Astrocyte (in vitro differentiated cells and primary cell): Measurements from ENCODE around the gene IRF9. TPM values are rescaled to one million over a fixed set of nuclear protein-coding genes. Genes with fewer than 3 reads are reported as not detected.

Experiments used
- DNase-seq: peaks from one replicate; pipeline ENCODE4 v3.0.0-alpha.2; 2010; ENCODE audit warnings: low read depth
- FAIRE-seq: peaks from 2 replicates; lab custom pipeline; 2011; peaks lifted over from hg19 to GRCh38; lab: Jason Lieb, UNC
- H2AFZ ChIP-seq: 2 replicates; pipeline ENCODE4 v1.6.0; 2012; ENCODE audit warnings: low read depth, low read length, inconsistent platforms
- H3K27ac ChIP-seq: 2 replicates; pipeline ENCODE4 v1.5.1; 2011; ENCODE audit warnings: low read depth, low read length, inconsistent platforms
- H3K27me3 ChIP-seq: 2 replicates; pipeline ENCODE4 v1.6.0; 2011; ENCODE audit warnings: low read length, inconsistent platforms; ENCODE audit not compliant: insufficient read depth
- H3K36me3 ChIP-seq: 2 replicates; pipeline ENCODE4 v1.5.1; 2011; ENCODE audit warnings: low read length, inconsistent platforms; ENCODE audit not compliant: insufficient read depth
- H3K4me1 ChIP-seq: 2 replicates; pipeline ENCODE4 v1.5.1; 2011; ENCODE audit warnings: low read length, inconsistent platforms; ENCODE audit not compliant: insufficient read depth
- H3K4me2 ChIP-seq: 2 replicates; pipeline ENCODE4 v1.6.0; 2012; ENCODE audit warnings: low read length, inconsistent platforms
- H3K4me3 ChIP-seq: 2 replicates; pipeline ENCODE4 v1.5.1; 2011; ENCODE audit warnings: low read depth, mild to moderate bottlenecking, low read length, inconsistent platforms; ENCODE audit not compliant: insufficient read depth
- H3K79me2 ChIP-seq: 2 replicates; pipeline ENCODE4 v1.6.0; 2012; ENCODE audit warnings: mild to moderate bottlenecking, low read length, inconsistent platforms; ENCODE audit not compliant: insufficient read depth
- H3K9ac ChIP-seq: 2 replicates; pipeline ENCODE4 v1.6.0; 2012; ENCODE audit warnings: mild to moderate bottlenecking, low read length, inconsistent platforms
- H3K9me3 ChIP-seq: 2 replicates; pipeline ENCODE4 v1.5.1; 2012; ENCODE audit warnings: low read depth, mild to moderate bottlenecking, low read length, inconsistent platforms; ENCODE audit not compliant: insufficient read depth
- H4K20me1 ChIP-seq: 2 replicates; pipeline ENCODE4 v1.6.0; 2012; ENCODE audit warnings: low read length, inconsistent platforms; ENCODE audit not compliant: insufficient read depth
- H3K27ac Mint-ChIP-seq: one replicate; pipeline ENCODE4 v1.8.0; 2021; ENCODE audit warnings: mild to moderate bottlenecking, mixed read lengths; ENCODE audit not compliant: unreplicated experiment
- H3K27me3 Mint-ChIP-seq: one replicate; pipeline ENCODE4 v1.8.0; 2021; ENCODE audit warnings: low read depth, mixed read lengths; ENCODE audit not compliant: unreplicated experiment
- H3K36me3 Mint-ChIP-seq: one replicate; pipeline ENCODE4 v1.8.0; 2021; ENCODE audit warnings: low read depth, mixed read lengths; ENCODE audit not compliant: unreplicated experiment
- H3K4me1 Mint-ChIP-seq: one replicate; pipeline ENCODE4 v1.8.0; 2021; ENCODE audit warnings: low read depth, mixed read lengths; ENCODE audit not compliant: unreplicated experiment
- H3K4me3 Mint-ChIP-seq: one replicate; pipeline ENCODE4 v1.8.0; 2021; ENCODE audit warnings: mild to moderate bottlenecking, moderate library complexity, mixed read lengths; ENCODE audit not compliant: unreplicated experiment
- H3K9me3 Mint-ChIP-seq: one replicate; pipeline ENCODE4 v1.8.0; 2021; ENCODE audit warnings: mild to moderate bottlenecking, mixed read lengths; ENCODE audit not compliant: unreplicated experiment
- EZH2 ChIP-seq: IDR thresholded peaks from 2 replicates; pipeline ENCODE4 v1.6.1; 2012; ENCODE audit warnings: mild to moderate bottlenecking, low read length, inconsistent platforms; ENCODE audit not compliant: insufficient read depth
- total RNA-seq: library from RNA; stranded (reverse); gene quantifications from 2 replicates; pipeline ENCODE4 v1.2.1, GENCODE V29; 2021
- TF ChIP-seq, protein P1 (sequence below): IDR thresholded peaks from 2 replicates; pipeline ENCODE4 v1.5.1; 2011; ENCODE audit warnings: low read depth, mild to moderate bottlenecking, inconsistent platforms, low read length, moderate library complexity; ENCODE audit not compliant: insufficient read depth

The IRF9 gene
- total RNA-seq, 1 donor from 2014 or later = 76.0 TPM

DNA sequence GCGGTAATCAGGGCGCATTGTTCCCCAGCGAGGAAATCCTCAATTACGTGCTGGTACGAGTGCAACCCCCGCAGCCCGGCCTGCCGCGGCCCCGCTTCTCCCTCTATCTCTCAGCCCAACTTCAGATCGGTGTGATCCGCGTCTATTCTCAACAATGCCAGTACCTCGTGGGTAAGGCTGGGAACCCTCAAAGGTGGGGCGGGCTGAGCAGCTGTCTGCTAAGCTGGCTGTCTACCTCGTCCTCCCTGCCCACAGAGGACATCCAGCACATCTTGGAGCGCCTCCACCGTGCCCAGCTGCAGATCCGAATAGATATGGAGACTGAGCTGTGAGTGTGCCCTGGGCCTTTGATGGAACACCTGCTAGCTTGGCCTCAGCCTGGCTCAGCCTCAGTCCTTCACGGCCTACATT, 11.8 kb downstream of the IRF9 start:
- Histone ChIP-seq H3K36me3 (no peaks in the 10 kb centered on the region), H3K79me2 (no peaks in the 10 kb centered on the region), H3K27ac (no peak overlapping the region), H3K4me3 (peak overlapping the region; percentile 50), H3K4me2 (peak overlapping the region; percentile 84), H3K4me1 (peaks cover 14% of the 10 kb centered on the region), H3K9me3 (no peaks in the 10 kb centered on the region), H3K27me3 (no peaks in the 10 kb centered on the region), H4K20me1 (peaks cover 5% of the 10 kb centered on the region), H2AFZ (no peak overlapping the region), H3K9ac (peak overlapping the region; percentile 36)
- Mint-ChIP-seq H3K9me3 (no peaks in the 10 kb centered on the region), H3K4me1 (peaks cover 2% of the 10 kb centered on the region), H3K27me3 (no peaks in the 10 kb centered on the region), H3K36me3 (peaks cover 23% of the 10 kb centered on the region), H3K27ac (no peak overlapping the region), H3K4me3 (peak overlapping the region; percentile 66)
- DNase-seq = no peak
- FAIRE-seq = no peak
- TF ChIP-seq EZH2 = no peak
- TF ChIP-seq, protein P1, sequence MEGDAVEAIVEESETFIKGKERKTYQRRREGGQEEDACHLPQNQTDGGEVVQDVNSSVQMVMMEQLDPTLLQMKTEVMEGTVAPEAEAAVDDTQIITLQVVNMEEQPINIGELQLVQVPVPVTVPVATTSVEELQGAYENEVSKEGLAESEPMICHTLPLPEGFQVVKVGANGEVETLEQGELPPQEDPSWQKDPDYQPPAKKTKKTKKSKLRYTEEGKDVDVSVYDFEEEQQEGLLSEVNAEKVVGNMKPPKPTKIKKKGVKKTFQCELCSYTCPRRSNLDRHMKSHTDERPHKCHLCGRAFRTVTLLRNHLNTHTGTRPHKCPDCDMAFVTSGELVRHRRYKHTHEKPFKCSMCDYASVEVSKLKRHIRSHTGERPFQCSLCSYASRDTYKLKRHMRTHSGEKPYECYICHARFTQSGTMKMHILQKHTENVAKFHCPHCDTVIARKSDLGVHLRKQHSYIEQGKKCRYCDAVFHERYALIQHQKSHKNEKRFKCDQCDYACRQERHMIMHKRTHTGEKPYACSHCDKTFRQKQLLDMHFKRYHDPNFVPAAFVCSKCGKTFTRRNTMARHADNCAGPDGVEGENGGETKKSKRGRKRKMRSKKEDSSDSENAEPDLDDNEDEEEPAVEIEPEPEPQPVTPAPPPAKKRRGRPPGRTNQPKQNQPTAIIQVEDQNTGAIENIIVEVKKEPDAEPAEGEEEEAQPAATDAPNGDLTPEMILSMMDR = no peak

DNA sequence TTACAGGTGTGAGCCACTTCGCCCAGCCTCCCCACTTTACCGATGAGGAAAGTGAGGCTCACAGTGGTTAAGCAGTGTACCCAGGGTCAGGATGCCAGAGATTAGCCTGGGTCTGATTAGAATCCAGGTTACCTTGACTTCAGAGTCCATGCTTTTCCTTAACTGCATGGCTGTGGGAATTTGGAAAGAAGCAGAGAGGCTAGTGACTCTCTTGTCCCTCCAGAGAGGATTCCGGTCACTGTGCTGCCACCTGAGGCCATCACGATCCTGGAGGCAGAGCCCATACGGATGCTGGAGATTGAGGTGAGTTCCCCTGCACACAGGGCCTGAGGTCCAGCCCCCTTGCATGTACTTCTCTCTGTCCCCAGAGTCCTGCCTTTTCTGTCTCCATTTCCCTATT, 15.5 kb downstream of the IRF9 start:
- Histone ChIP-seq H3K9me3 (no peaks in the 10 kb centered on the region), H3K27ac (no peak overlapping the region), H3K4me1 (peaks cover 15% of the 10 kb centered on the region), H3K4me2 (no peak overlapping the region), H3K27me3 (no peaks in the 10 kb centered on the region), H3K36me3 (peaks cover 18% of the 10 kb centered on the region), H3K79me2 (no peaks in the 10 kb centered on the region), H4K20me1 (peaks cover 30% of the 10 kb centered on the region), H3K4me3 (no peak overlapping the region), H2AFZ (no peak overlapping the region), H3K9ac (no peak overlapping the region)
- Mint-ChIP-seq H3K9me3 (no peaks in the 10 kb centered on the region), H3K4me3 (no peak overlapping the region), H3K27ac (no peak overlapping the region), H3K36me3 (peaks cover 22% of the 10 kb centered on the region), H3K27me3 (no peaks in the 10 kb centered on the region), H3K4me1 (peaks cover 7% of the 10 kb centered on the region)
- FAIRE-seq (no peak), DNase-seq (no peak)
- TF ChIP-seq, protein P1 = no peak
- no peak for TF ChIP-seq EZH2

DNA sequence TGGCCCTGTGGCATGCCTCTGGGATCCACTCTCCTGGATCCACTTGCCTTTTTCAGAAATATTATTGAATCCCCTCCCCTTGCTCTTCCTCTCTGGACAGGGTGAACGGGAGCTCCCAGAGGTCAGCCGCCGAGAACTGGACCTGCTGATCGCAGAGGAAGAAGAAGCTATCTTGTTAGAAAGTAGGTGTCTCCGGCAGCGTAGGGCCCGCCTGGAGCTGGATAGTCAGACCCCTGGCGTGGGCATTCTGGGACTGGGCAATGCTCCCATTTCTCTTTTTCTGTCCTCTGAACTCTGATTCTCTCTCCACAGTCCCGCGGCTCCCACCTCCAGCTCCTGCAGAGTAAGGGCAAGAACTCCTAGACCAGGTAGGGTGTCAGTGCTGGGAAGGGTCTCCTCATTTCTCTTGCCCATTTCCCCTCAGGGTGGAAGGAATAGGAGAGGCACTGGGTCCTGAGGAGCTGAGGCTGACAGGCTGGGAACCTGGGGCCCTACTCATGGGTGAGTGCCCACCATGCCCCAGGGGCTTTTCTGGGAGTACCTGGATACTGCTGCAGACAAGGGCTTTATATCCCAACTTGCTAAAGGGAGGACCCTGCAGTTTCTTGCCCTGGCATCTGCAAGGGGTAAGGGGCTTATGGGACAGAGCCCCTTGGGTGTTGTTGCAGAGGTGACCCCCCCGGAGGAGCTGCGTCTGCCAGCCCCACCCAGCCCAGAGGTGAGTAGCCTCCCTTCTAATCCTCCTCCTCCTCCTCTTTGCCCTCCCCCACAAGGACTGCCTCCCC, 16.2 kb downstream of the IRF9 start:
- H3K9me3 Mint-ChIP-seq = no peaks in the 10 kb centered on the region
- no peak overlapping the region for H3K4me2 ChIP-seq
- no peaks in the 10 kb centered on the region for H3K9me3 ChIP-seq
- TF ChIP-seq, protein P1 = no peak
- TF ChIP-seq EZH2 = no peak
- H3K4me1 ChIP-seq = peaks cover 10% of the 10 kb centered on the region
- H2AFZ ChIP-seq = no peak overlapping the region
- H3K4me3 Mint-ChIP-seq = no peak overlapping the region
- peaks cover 26% of the 10 kb centered on the region for H3K36me3 Mint-ChIP-seq
- H3K79me2 ChIP-seq = no peaks in the 10 kb centered on the region
- H3K4me3 ChIP-seq = no peak overlapping the region
- peaks cover 30% of the 10 kb centered on the region for H4K20me1 ChIP-seq
- H3K4me1 Mint-ChIP-seq = peaks cover 7% of the 10 kb centered on the region
- H3K27ac Mint-ChIP-seq = no peak overlapping the region
- DNase-seq (no peak), FAIRE-seq (no peak)
- no peak overlapping the region for H3K9ac ChIP-seq
- no peaks in the 10 kb centered on the region for H3K27me3 Mint-ChIP-seq
- no peak overlapping the region for H3K27ac ChIP-seq
- peaks cover 18% of the 10 kb centered on the region for H3K36me3 ChIP-seq
- H3K27me3 ChIP-seq = no peaks in the 10 kb centered on the region
